H1 (cell line): ENCODE results near the gene TSPAN3. TPM values are rescaled to one million over a fixed set of nuclear protein-coding genes. Genes with fewer than 3 reads are reported as not detected.

Experiments used
- CTCF ChIA-PET: fragments of 300-600 bp; sonication (Branson Sonifier 250); formaldehyde crosslinking; loops from one replicate; lab custom pipeline; 2021; ENCODE audit not compliant: partially characterized antibody; lab: Charles Lee
- POLR2A ChIA-PET: fragments of 300-600 bp; sonication (Branson Sonifier 250); formaldehyde crosslinking; loops from one replicate; lab custom pipeline; 2021; ENCODE audit warnings: inconsistent platforms; ENCODE audit not compliant: partially characterized antibody; lab: Charles Lee
- DNase-seq, 2 experiments: peaks; one replicate each; pipeline versions ENCODE4 v3.0.0 to v3.0.0-alpha.2; 2010 to 2022; ENCODE audit warnings: low spot score in 2 of 2, low read depth in 1 of 2, mixed read lengths in 1 of 2
- FAIRE-seq: peaks from 2 replicates; lab custom pipeline; 2011; peaks lifted over from hg19 to GRCh38; lab: Jason Lieb, UNC
- H2AFZ ChIP-seq: 2 replicates; pipeline ENCODE4 v1.8.1; 2012; ENCODE audit warnings: low read length, inconsistent platforms
- H2AK5ac ChIP-seq: 2 replicates; pipeline ENCODE4 v1.6.1; 2013; ENCODE audit warnings: low read depth, low read length
- H2BK120ac ChIP-seq: replicated peaks from 2 replicates; pipeline ENCODE3; 2013; ENCODE audit warnings: low read depth, low read length, inconsistent platforms
- H2BK12ac ChIP-seq: 2 replicates; pipeline ENCODE4 v1.6.1; 2013; ENCODE audit warnings: low read depth, low read length
- H2BK15ac ChIP-seq: 2 replicates; pipeline ENCODE4 v1.6.1; 2013; ENCODE audit warnings: low read length
- H2BK20ac ChIP-seq: 2 replicates; pipeline ENCODE4 v1.6.1; 2013; ENCODE audit warnings: low read length
- H2BK5ac ChIP-seq: 2 replicates; pipeline ENCODE4 v1.6.1; 2013; ENCODE audit warnings: low read depth, low read length
- H3K14ac ChIP-seq: 2 replicates; pipeline ENCODE4 v1.6.1; 2013; ENCODE audit warnings: inconsistent platforms; ENCODE audit not compliant: insufficient read length
- H3K18ac ChIP-seq: 2 replicates; pipeline ENCODE4 v1.6.1; 2013; ENCODE audit warnings: low read length; ENCODE audit errors: extremely low read depth
- H3K23ac ChIP-seq: 2 replicates; pipeline ENCODE4 v1.6.1; 2013; ENCODE audit warnings: inconsistent platforms; ENCODE audit not compliant: insufficient read length
- H3K23me2 ChIP-seq: 2 replicates; pipeline ENCODE4 v1.6.1; 2013; ENCODE audit warnings: low read depth, low read length
- H3K27ac ChIP-seq: 2 replicates; pipeline ENCODE4 v1.6.1; 2011; ENCODE audit warnings: low read depth, low read length, inconsistent platforms
- H3K27me3 ChIP-seq, 4 experiments: replicated peaks in 1 of 4; 1 replicate in 1 of 4; 2 replicates in 3 of 4; pipeline versions ENCODE4 v1.6.1 to v1.8.1; 2011 to 2013; ENCODE audit warnings: low read length in 3 of 4, mild to moderate bottlenecking in 3 of 4, inconsistent platforms in 2 of 4, mixed read lengths in 2 of 4, moderate library complexity in 1 of 4; ENCODE audit not compliant: control insufficient read depth in 3 of 4, insufficient read depth in 3 of 4; ENCODE audit errors: extremely low read depth in 1 of 4
- H3K36me3 ChIP-seq, 4 experiments: 2 replicates each; pipeline versions ENCODE4 v1.6.1 to v1.8.1; 2011 to 2013; ENCODE audit warnings: mild to moderate bottlenecking in 4 of 4, low read length in 3 of 4, moderate library complexity in 2 of 4, control low read depth in 1 of 4, inconsistent platforms in 1 of 4; ENCODE audit not compliant: insufficient read depth in 4 of 4, control insufficient read depth in 2 of 4
- H3K4ac ChIP-seq: replicated peaks from 2 replicates; pipeline ENCODE3; 2013; ENCODE audit warnings: low read length, low read depth, mixed read lengths, inconsistent platforms; ENCODE audit not compliant: insufficient read length
- H3K4me1 ChIP-seq, 4 experiments: replicated peaks in 1 of 4; 1 replicate in 1 of 4; 2 replicates in 3 of 4; pipeline versions ENCODE4 v1.6.1 to v1.8.1; 2011 to 2013; ENCODE audit warnings: low read length in 3 of 4, inconsistent platforms in 2 of 4, mixed read lengths in 1 of 4; ENCODE audit not compliant: insufficient read depth in 4 of 4, control insufficient read depth in 3 of 4
- H3K4me2 ChIP-seq, 2 experiments: 2 replicates each; pipeline versions ENCODE4 v1.6.1 to v1.8.1; 2011 to 2013; ENCODE audit warnings: low read depth in 2 of 2, low read length in 2 of 2, control low read depth in 1 of 2, inconsistent platforms in 1 of 2, mild to moderate bottlenecking in 1 of 2; ENCODE audit not compliant: insufficient read depth in 1 of 2
- H3K4me3 ChIP-seq, 4 experiments: fragments of 200-600, 300-600 bp in 1 of 4; sonication (generic), shearing (Covaris generic), sonication (Bioruptor Twin) in 1 of 4; 2 replicates each; pipeline versions ENCODE4 v1.5.1 to v1.8.1; 2011 to 2016; ENCODE audit warnings: low read length in 4 of 4, low read depth in 3 of 4, control low read depth in 2 of 4, inconsistent platforms in 2 of 4, mild to moderate bottlenecking in 2 of 4, mixed read lengths in 1 of 4, moderate library complexity in 1 of 4; ENCODE audit not compliant: insufficient read depth in 2 of 4; ENCODE audit errors: extremely low read depth in 1 of 4
- H3K56ac ChIP-seq: replicated peaks from 2 replicates; pipeline ENCODE3; 2013; ENCODE audit warnings: low read depth, mild to moderate bottlenecking, mixed read lengths, low read length, inconsistent platforms; ENCODE audit not compliant: insufficient read length
- H3K79me1 ChIP-seq: 2 replicates; pipeline ENCODE4 v1.6.1; 2013; ENCODE audit warnings: low read depth, low read length, control low read depth
- H3K79me2 ChIP-seq, 2 experiments: 2 replicates each; pipeline versions ENCODE4 v1.6.1 to v1.8.1; 2012 to 2013; ENCODE audit warnings: low read length in 2 of 2, mild to moderate bottlenecking in 2 of 2, inconsistent platforms in 1 of 2; ENCODE audit not compliant: insufficient read depth in 2 of 2, control insufficient read depth in 1 of 2
- H3K9ac ChIP-seq, 4 experiments: replicated peaks in 1 of 4; 1 replicate in 1 of 4; 2 replicates in 3 of 4; pipeline versions ENCODE4 v1.6.1 to v1.8.1; 2011 to 2013; ENCODE audit warnings: low read depth in 3 of 4, low read length in 3 of 4, control low read depth in 2 of 4, mild to moderate bottlenecking in 2 of 4, moderate library complexity in 2 of 4, inconsistent platforms in 1 of 4; ENCODE audit errors: extremely low read depth in 1 of 4
- H3K9me3 ChIP-seq, 2 experiments: 2 replicates each; pipeline versions ENCODE4 v1.6.1 to v1.8.1; 2012 to 2013; ENCODE audit warnings: mild to moderate bottlenecking in 2 of 2, moderate library complexity in 2 of 2, control low read depth in 1 of 2, inconsistent platforms in 1 of 2, low read depth in 1 of 2, low read length in 1 of 2, mixed read lengths in 1 of 2; ENCODE audit not compliant: insufficient read depth in 2 of 2
- H4K20me1 ChIP-seq, 2 experiments: replicated peaks in 1 of 2; 2 replicates each; pipeline versions ENCODE3 to v1.8.1; 2011 to 2013; ENCODE audit warnings: inconsistent platforms in 2 of 2, low read length in 2 of 2, mild to moderate bottlenecking in 1 of 2; ENCODE audit not compliant: insufficient read depth in 2 of 2, control insufficient read depth in 1 of 2
- H4K5ac ChIP-seq: 2 replicates; pipeline ENCODE4 v1.6.1; 2013; ENCODE audit warnings: low read length, low read depth, mixed read lengths, inconsistent platforms; ENCODE audit not compliant: insufficient read length
- H4K8ac ChIP-seq: 2 replicates; pipeline ENCODE4 v1.8.0; 2013; ENCODE audit warnings: mild to moderate bottlenecking, moderate library complexity, low read length, inconsistent platforms; ENCODE audit not compliant: insufficient read depth; ENCODE audit errors: extremely low read depth
- H4K91ac ChIP-seq: replicated peaks from 2 replicates; pipeline ENCODE3; 2013; ENCODE audit warnings: low read length, mixed read lengths, inconsistent platforms; ENCODE audit not compliant: insufficient read length
- BACH1 ChIP-seq: IDR thresholded peaks from 2 replicates; pipeline ENCODE4 v1.6.1; 2012; ENCODE audit warnings: low read length, improper control_type of control experiment
- CBX8 ChIP-seq: fragments of 300-800, 300-1000 bp; sonication (generic); IDR thresholded peaks from 2 replicates; pipeline ENCODE4 v1.7.1; 2016; ENCODE audit warnings: low read depth, low read length, borderline replicate concordance
- HDAC2 ChIP-seq, 2 experiments: fragments of 300-600 bp in 1 of 2; sonication (generic) in 1 of 2; IDR thresholded peaks; 2 replicates each; pipeline ENCODE4 v1.6.1; 2011 to 2012; ENCODE audit warnings: low read depth in 2 of 2, low read length in 2 of 2, mild to moderate bottlenecking in 2 of 2, moderate library complexity in 2 of 2, borderline replicate concordance in 1 of 2, inconsistent platforms in 1 of 2
- KDM4A ChIP-seq: IDR thresholded peaks from one replicate; pipeline ENCODE4 v1.7.1; 2012; ENCODE audit warnings: low read depth, mild to moderate bottlenecking, moderate library complexity, low read length, inconsistent platforms; ENCODE audit not compliant: severe bottlenecking
- KDM5A ChIP-seq: fragments of 200-600 bp; IDR thresholded peaks from 2 replicates; pipeline ENCODE4 v1.7.1; 2012; ENCODE audit warnings: mild to moderate bottlenecking, low read length, inconsistent platforms, mixed read lengths
- SAP30 ChIP-seq: fragments of 300-600 bp; sonication (generic); IDR thresholded peaks from 2 replicates; pipeline ENCODE4 v1.7.1; 2012; ENCODE audit warnings: low read length, moderate library complexity, mild to moderate bottlenecking, inconsistent platforms; ENCODE audit not compliant: insufficient read depth, insufficient replicate concordance
- SIRT6 ChIP-seq: IDR thresholded peaks from one replicate; pipeline ENCODE4 v1.7.1; 2012; ENCODE audit warnings: low read length, inconsistent platforms
- SIX5 ChIP-seq: IDR thresholded peaks from 2 replicates; pipeline ENCODE4 v1.6.1; 2011; ENCODE audit warnings: mild to moderate bottlenecking, low read depth, low read length
- SP4 ChIP-seq: IDR thresholded peaks from 2 replicates; pipeline ENCODE4 v1.6.1; 2012; ENCODE audit warnings: low read length, inconsistent platforms
- TCF12 ChIP-seq: IDR thresholded peaks from 2 replicates; pipeline ENCODE4 v1.6.1; 2011; ENCODE audit warnings: low read depth, mild to moderate bottlenecking, low read length
- WGBS, 2 experiments: shearing (Covaris generic) in 1 of 2; methylation state at CpG; one replicate each; pipeline versions ENCODE4 v1.1.6 to v1.1.7; 2013 to 2015; ENCODE audit warnings: low lambda C conversion rate in 2 of 2, mixed read lengths in 2 of 2, inconsistent platforms in 1 of 2, low coverage in 1 of 2, missing lambda C conversion rate in 1 of 2; ENCODE audit not compliant: insufficient replicate concordance in 2 of 2, insufficient coverage in 1 of 2, insufficient read length in 1 of 2; ENCODE audit errors: extremely low coverage in 1 of 2, missing lambda C conversion rate in 1 of 2; 5-methylcytosine and 5-hydroxymethylcytosine counted together
- polyA plus RNA-seq, 7 experiments: library from polyadenylated mRNA; depleted of rRNA in 3 of 7; stranded (reverse) in 5 of 7; unstranded in 2 of 7; fragments of >200 nt in 5 of 7; fragments of 200-250 nt in 2 of 7; gene quantifications; 1 replicate in 5 of 7; 2 replicates in 1 of 7; 4 replicates in 1 of 7; pipeline versions ENCODE4 v1.2.1 to v1.2.3, GENCODE V29; 2011 to 2013; ENCODE audit warnings: missing spikeins in 2 of 7, mixed read lengths in 2 of 7
- total RNA-seq: library from RNA; stranded (reverse); fragmentation: NEBNext Ultra II Directional; extraction: Animal tissue kit (Norgen Biotek cat#: 25700); gene quantifications from 2 replicates; pipeline ENCODE4 v1.2.1, GENCODE V29; 2021
- TF ChIP-seq, protein P1 (sequence below), 3 experiments: IDR thresholded peaks; 1 replicate in 2 of 3; 2 replicates in 1 of 3; pipeline versions ENCODE4 v1.5.1 to v1.6.1; 2011; ENCODE audit warnings: low read length in 3 of 3, mild to moderate bottlenecking in 3 of 3, inconsistent platforms in 2 of 3, low read depth in 1 of 3, moderate library complexity in 1 of 3; ENCODE audit not compliant: insufficient read depth in 1 of 3; ENCODE audit errors: control extremely low read depth in 1 of 3

TSPAN3 gene
- total and polyA plus RNA-seq, 2 of the 8 experiments (the other 6 are each of a cell fraction or from before 2014, with no cell fraction given) = 107 to 238 TPM

GRCh38 chr15:77021803-77022381, 49.0 kb downstream of the TSPAN3 start:
- no peak overlapping the region for H2BK15ac ChIP-seq
- H3K27me3 ChIP-seq = no peaks in the 10 kb centered on the region
- H3K36me3 ChIP-seq = no peaks in the 10 kb centered on the region
- H3K9me3 ChIP-seq = no peaks in the 10 kb centered on the region
- H3K4me3 ChIP-seq = no peak overlapping the region
- H4K5ac ChIP-seq = no peak overlapping the region
- no peak overlapping the region for H3K14ac ChIP-seq
- H3K27ac ChIP-seq = no peak overlapping the region
- H2BK5ac ChIP-seq = no peak overlapping the region
- H2AFZ ChIP-seq = no peak overlapping the region
- no peak overlapping the region for H3K9ac ChIP-seq
- no peaks in the 10 kb centered on the region for H3K79me2 ChIP-seq
- no peak overlapping the region for H3K23ac ChIP-seq
- peak overlapping the region; percentile 73 for H3K4ac ChIP-seq
- 0 out of 2 replicates have a peak overlapping the region, but pooled peaks have one; percentile 17 for H4K8ac ChIP-seq
- WGBS, 2 experiments = 87% methylated on average over 7 of the region's 7 CpGs; no CpG with 5 or more reads in 1 of the 2 experiments
- FAIRE-seq = no peak
- no peaks in the 10 kb centered on the region for H3K79me1 ChIP-seq
- no peak overlapping the region for H3K18ac ChIP-seq
- DNase-seq = no peak
- H2AK5ac ChIP-seq = no peak overlapping the region
- no peaks in the 10 kb centered on the region for H4K20me1 ChIP-seq
- POLR2A ChIA-PET = no interaction called here
- peaks cover 0 to 4% (median 0%) of the 10 kb centered on the region in 4 experiments; a peak in 3 of 7 replicates for H3K4me1 ChIP-seq
- H2BK20ac ChIP-seq = no peak overlapping the region
- no peak overlapping the region for H3K56ac ChIP-seq
- CTCF ChIA-PET = interaction anchor here (0.6 to 5.8 kb wide), 9 partner anchors 9 to 522 kb away, joined by 3 to 77 read pairs (median 7); partner anchors contain the start of gene PSTPIP1
- H3K4me2 ChIP-seq = no peak overlapping the region
- H3K23me2 ChIP-seq = no peaks in the 10 kb centered on the region
- no peak overlapping the region for H2BK12ac ChIP-seq
- no peak overlapping the region for H2BK120ac ChIP-seq
- no peak overlapping the region for H4K91ac ChIP-seq
- no peak for TF ChIP-seq SIX5
- TF ChIP-seq KDM5A = no peak
- TF ChIP-seq KDM4A = no peak
- TF ChIP-seq, protein P1, sequence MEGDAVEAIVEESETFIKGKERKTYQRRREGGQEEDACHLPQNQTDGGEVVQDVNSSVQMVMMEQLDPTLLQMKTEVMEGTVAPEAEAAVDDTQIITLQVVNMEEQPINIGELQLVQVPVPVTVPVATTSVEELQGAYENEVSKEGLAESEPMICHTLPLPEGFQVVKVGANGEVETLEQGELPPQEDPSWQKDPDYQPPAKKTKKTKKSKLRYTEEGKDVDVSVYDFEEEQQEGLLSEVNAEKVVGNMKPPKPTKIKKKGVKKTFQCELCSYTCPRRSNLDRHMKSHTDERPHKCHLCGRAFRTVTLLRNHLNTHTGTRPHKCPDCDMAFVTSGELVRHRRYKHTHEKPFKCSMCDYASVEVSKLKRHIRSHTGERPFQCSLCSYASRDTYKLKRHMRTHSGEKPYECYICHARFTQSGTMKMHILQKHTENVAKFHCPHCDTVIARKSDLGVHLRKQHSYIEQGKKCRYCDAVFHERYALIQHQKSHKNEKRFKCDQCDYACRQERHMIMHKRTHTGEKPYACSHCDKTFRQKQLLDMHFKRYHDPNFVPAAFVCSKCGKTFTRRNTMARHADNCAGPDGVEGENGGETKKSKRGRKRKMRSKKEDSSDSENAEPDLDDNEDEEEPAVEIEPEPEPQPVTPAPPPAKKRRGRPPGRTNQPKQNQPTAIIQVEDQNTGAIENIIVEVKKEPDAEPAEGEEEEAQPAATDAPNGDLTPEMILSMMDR (IDR thresholded peaks at IDR 0.05; ENCODE audit: control extremely low read depth in 1 of 3, insufficient read depth in 1 of 3, low read depth in 1 of 3, low read length in 3 of 3) = no peak
- TF ChIP-seq HDAC2 (IDR thresholded peaks at IDR 0.05; ENCODE audit: borderline replicate concordance in 1 of 2, low read depth in 2 of 2, low read length in 2 of 2) = no peak
- no peak for TF ChIP-seq TCF12
- no peak for TF ChIP-seq BACH1
- TF ChIP-seq SAP30 = no peak
- TF ChIP-seq SP4 = no peak
- no peak for TF ChIP-seq SIRT6
- no peak for TF ChIP-seq CBX8
